GM12878 (cell line): ENCODE measurements around the gene STARD13. TPM values are rescaled to one million over a fixed set of nuclear protein-coding genes. Genes with fewer than 3 reads are reported as not detected.

Source experiments
- ATAC-seq: fragments of 200-7000 bp; cut with Tn5 transposase; 3 replicates; pipeline ENCODE4 v1.9.1; 2020; ENCODE audit warnings: mild to moderate bottlenecking, moderate library complexity
- BruUV-seq: library from RNA; stranded (reverse); fragments of 400-500 nt; replicated peaks from 2 replicates; lab custom pipeline; 2021; lab: Mats Ljungman, UMichigan
- CTCF ChIA-PET: fragments of 300-600 bp; sonication (Branson Sonifier 250); formaldehyde crosslinking; extraction: SDS; loops from one replicate; lab custom pipeline; 2021; ENCODE audit warnings: inconsistent platforms; lab: Yijun Ruan, JAX
- POLR2A ChIA-PET: fragments of 350-600 bp; formaldehyde crosslinking; extraction: SDS; loops from one replicate; lab custom pipeline; 2021; ENCODE audit warnings: inconsistent platforms; lab: Charles Lee
- RAD21 ChIA-PET: fragments of 300-600 bp; sonication (Branson Sonifier 250); formaldehyde crosslinking; loops from one replicate; lab custom pipeline; 2023; ENCODE audit warnings: antibody characterized with exemption; ENCODE audit not compliant: unreplicated experiment; lab: Charles Lee
- SMC1A ChIA-PET: fragments of 300-600 bp; sonication (Branson Sonifier 250); formaldehyde crosslinking; loops from one replicate; lab custom pipeline; 2023; ENCODE audit not compliant: unreplicated experiment, uncharacterized antibody; lab: Charles Lee
- DNase-seq: peaks from one replicate; pipeline ENCODE4 v3.0.0-alpha.2; 2011; ENCODE audit warnings: low read depth, low spot score
- FAIRE-seq: peaks from 3 replicates; lab custom pipeline; 2011; peaks lifted over from hg19 to GRCh38; lab: Jason Lieb, UNC
- H2AFZ ChIP-seq: 2 replicates; pipeline ENCODE4 v1.6.0; 2011; ENCODE audit warnings: low read depth, low read length, control low read depth; ENCODE audit not compliant: control insufficient read depth
- H3K27ac ChIP-seq: 2 replicates; pipeline ENCODE4 v1.5.1; 2011; ENCODE audit warnings: control low read depth; ENCODE audit not compliant: control insufficient read depth, insufficient read depth
- H3K27me3 ChIP-seq, 2 experiments: replicated peaks in 1 of 2; 2 replicates each; pipeline versions ENCODE4 v1.6.0 to v1.6.1; 2011; ENCODE audit warnings: low read length in 1 of 2; ENCODE audit not compliant: control insufficient read depth in 2 of 2, insufficient read depth in 2 of 2
- H3K36me3 ChIP-seq, 2 experiments: 2 replicates each; pipeline ENCODE4 v1.5.1; 2011; ENCODE audit warnings: low read length in 1 of 2; ENCODE audit not compliant: control insufficient read depth in 2 of 2, insufficient read depth in 2 of 2
- H3K4me1 ChIP-seq: 2 replicates; pipeline ENCODE4 v1.6.1; 2011; ENCODE audit warnings: mild to moderate bottlenecking, low read length, moderate library complexity, mixed read lengths; ENCODE audit not compliant: control insufficient read depth, insufficient read depth
- H3K4me2 ChIP-seq: 2 replicates; pipeline ENCODE4 v1.6.0; 2011; ENCODE audit warnings: control low read depth; ENCODE audit not compliant: control insufficient read depth, insufficient read depth
- H3K4me3 ChIP-seq: fragments of 200-600 bp; sonication (generic); 2 replicates; pipeline ENCODE4 v1.5.1; 2016
- H3K79me2 ChIP-seq: 2 replicates; pipeline ENCODE4 v1.6.0; 2011; ENCODE audit warnings: low read length; ENCODE audit not compliant: control insufficient read depth, insufficient read depth
- H3K9ac ChIP-seq: 2 replicates; pipeline ENCODE4 v1.8.0; 2011; ENCODE audit warnings: low read length, control low read depth, mixed read lengths; ENCODE audit not compliant: control insufficient read depth, insufficient read depth
- H3K9me3 ChIP-seq: replicated peaks from 3 replicates; pipeline ENCODE4 v1.5.1; 2011; ENCODE audit warnings: mild to moderate bottlenecking, low read length; ENCODE audit not compliant: control insufficient read depth, insufficient read depth
- H4K20me1 ChIP-seq: 2 replicates; pipeline ENCODE4 v1.6.0; 2011; ENCODE audit not compliant: control insufficient read depth, insufficient read depth
- ASH2L ChIP-seq: fragments of 300-600, 200-600 bp; sonication (generic); IDR thresholded peaks from 2 replicates; pipeline ENCODE4 v1.6.1; 2017; ENCODE audit warnings: low read depth, mild to moderate bottlenecking, borderline replicate concordance
- CHD4 ChIP-seq: fragments of 200-600 bp; sonication (generic); IDR thresholded peaks from 2 replicates; pipeline ENCODE4 v1.6.1; 2016; ENCODE audit warnings: mild to moderate bottlenecking
- EGR1 ChIP-seq, 2 experiments: IDR thresholded peaks; 1 replicate in 1 of 2; 2 replicates in 1 of 2; pipeline ENCODE4 v1.6.1; 2011 to 2012; ENCODE audit warnings: low read depth in 2 of 2, low read length in 2 of 2, borderline replicate concordance in 1 of 2, mild to moderate bottlenecking in 1 of 2, moderate library complexity in 1 of 2
- ESRRA ChIP-seq: IDR thresholded peaks from 2 replicates; pipeline ENCODE4 v1.6.1; 2012; ENCODE audit warnings: mild to moderate bottlenecking, low read length, improper control_type of control experiment
- EZH2 ChIP-seq: IDR thresholded peaks from 2 replicates; pipeline ENCODE4 v1.6.1; 2012; ENCODE audit warnings: low read depth, mild to moderate bottlenecking, control low read depth, inconsistent platforms, low read length, borderline replicate concordance; ENCODE audit not compliant: control insufficient read depth
- IKZF2 ChIP-seq, 2 experiments: fragments of 450-650 bp; IDR thresholded peaks; 2 replicates each; pipeline ENCODE4 v1.6.1; 2017; ENCODE audit warnings: mild to moderate bottlenecking in 2 of 2, moderate library complexity in 2 of 2
- IRF4 ChIP-seq: IDR thresholded peaks from 2 replicates; pipeline ENCODE4 v1.6.1; 2011; ENCODE audit warnings: low read depth, low read length
- JUNB ChIP-seq: IDR thresholded peaks from 2 replicates; pipeline ENCODE4 v1.6.1; 2016; ENCODE audit warnings: antibody characterized with exemption, mild to moderate bottlenecking
- NFXL1 ChIP-seq: fragments of 450-650 bp; IDR thresholded peaks from 2 replicates; pipeline ENCODE4 v1.6.1; 2017; ENCODE audit warnings: antibody characterized with exemption, mild to moderate bottlenecking, borderline replicate concordance
- NR2C1 ChIP-seq: fragments of 450-650 bp; IDR thresholded peaks from 2 replicates; pipeline ENCODE4 v1.6.1; 2017; ENCODE audit warnings: antibody characterized with exemption, mild to moderate bottlenecking, moderate library complexity
- RCOR1 ChIP-seq: conservative IDR thresholded peaks from 2 replicates; pipeline ENCODE4 v1.6.1; 2012; ENCODE audit warnings: low read depth, low read length, improper control_type of control experiment
- SKIL ChIP-seq: fragments of 450-650 bp; IDR thresholded peaks from 2 replicates; pipeline ENCODE4 v1.6.1; 2017; ENCODE audit warnings: mild to moderate bottlenecking, low read depth, inconsistent platforms; ENCODE audit not compliant: poor library complexity, severe bottlenecking
- SMAD5 ChIP-seq: IDR thresholded peaks from 2 replicates; pipeline ENCODE4 v1.6.1; 2016; ENCODE audit warnings: antibody characterized with exemption, low read depth
- SPI1 ChIP-seq: IDR thresholded peaks from 2 replicates; pipeline ENCODE4 v1.6.1; 2011; ENCODE audit warnings: low read depth, mild to moderate bottlenecking, low read length, moderate library complexity, borderline replicate concordance; ENCODE audit not compliant: insufficient read depth
- SREBF1 ChIP-seq: IDR thresholded peaks from 2 replicates; pipeline ENCODE4 v1.6.1; 2012; ENCODE audit warnings: mild to moderate bottlenecking, low read length
- STAT1 ChIP-seq: fragments of 450-650 bp; conservative IDR thresholded peaks from 2 replicates; pipeline ENCODE4 v1.6.1; 2014; ENCODE audit warnings: antibody characterized with exemption, mild to moderate bottlenecking
- ZBED1 ChIP-seq: IDR thresholded peaks from 2 replicates; pipeline ENCODE4 v1.6.1; 2016; ENCODE audit warnings: borderline replicate concordance
- WGBS: methylation state at CpG from one replicate; pipeline ENCODE4 v1.1.6; 2016; ENCODE audit warnings: low lambda C conversion rate; ENCODE audit not compliant: insufficient replicate concordance, insufficient coverage; ENCODE audit errors: missing lambda C conversion rate; 5-methylcytosine and 5-hydroxymethylcytosine counted together
- in situ Hi-C: fragments of 300-500 bp; cut with MboI; formaldehyde crosslinking; loops from 9 replicates; pipeline ENCODE4 v1.14.3; 2018; ENCODE audit warnings: mixed read lengths
- intact Hi-C: fragments of 100-400 bp; cut with micrococcal nuclease; formaldehyde crosslinking; loops from one replicate; pipeline ENCODE4 v1.14.2; 2022; ENCODE audit not compliant: unreplicated experiment
- polyA plus RNA-seq, 11 experiments: library from polyadenylated mRNA; depleted of rRNA in 4 of 11; unstranded in 6 of 11; stranded (reverse) in 5 of 11; fragments of >200 nt; fragmentation: Nextera tagmentation in 4 of 11; fragmentation: Illumina TruSeq in 1 of 11; extraction: Ambion mirVana in 4 of 11; extraction: Trizol in 1 of 11; gene quantifications; 1 replicate in 1 of 11; 2 replicates in 10 of 11; pipeline versions ENCODE4 v1.2.1 to v1.2.3, GENCODE V29; 2011 to 2016; ENCODE audit warnings: inconsistent platforms in 2 of 11, missing spikeins in 2 of 11, low read depth in 1 of 11
- total RNA-seq, 4 experiments: library from RNA; depleted of rRNA in 3 of 4; stranded (reverse); fragments of >200 nt in 3 of 4; fragmentation: Illumina TruSeq in 1 of 4; extraction: Trizol in 1 of 4; gene quantifications; 2 replicates each; pipeline versions ENCODE4 v1.2.1 to v1.2.3, GENCODE V29; 2013 to 2021
- TF ChIP-seq, protein P1 (sequence below): IDR thresholded peaks from 2 replicates; pipeline ENCODE4 v1.6.1; 2011; ENCODE audit warnings: low read depth, low read length, improper control_type of control experiment, borderline replicate concordance

Gene STARD13
- total and polyA plus RNA-seq, 10 of the 15 experiments (the other 5 are each of a cell fraction or from before 2014, with no cell fraction given): 4.0 to 41.6 (median 10.1) TPM

DNA sequence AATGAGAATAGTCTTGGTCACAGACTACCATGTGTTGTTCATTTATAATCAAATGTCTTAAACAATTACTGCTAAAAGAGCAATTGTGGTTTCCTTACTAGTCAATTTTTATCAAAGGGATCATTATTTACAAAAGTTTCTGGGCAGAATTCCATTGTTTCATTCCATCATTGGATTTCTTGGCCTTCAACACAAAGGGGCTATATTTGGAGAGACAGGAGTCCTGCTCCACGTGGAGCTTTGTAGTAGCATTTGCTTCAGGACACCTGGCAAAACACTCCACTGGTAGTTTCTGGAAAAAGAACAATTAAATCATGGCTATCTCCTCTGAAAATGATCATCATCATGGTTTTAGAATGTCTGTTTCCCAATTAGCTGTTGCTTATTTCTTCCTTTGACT lies 22.3 kb upstream of the STARD13 start:
- ChIA-PET CTCF (interaction anchor here (1.2 kb wide), 1 partner anchor 12 kb away, joined by 3 read pairs; no protein-coding TSS in a partner anchor), RAD21 (no interaction called here), SMC1A (no interaction called here), POLR2A (no interaction called here)
- no peaks in the 10 kb centered on the region; the same call in 2 of the 3 replicates for H3K9me3 ChIP-seq
- H3K36me3 ChIP-seq: no peaks in the 10 kb centered on the region
- H2AFZ ChIP-seq: no peak overlapping the region
- no peak for DNase-seq
- in situ Hi-C loops (no loop called here), intact Hi-C loops (no loop called here)
- H3K4me1 ChIP-seq: no peaks in the 10 kb centered on the region
- no peak overlapping the region for H3K9ac ChIP-seq
- 60% methylated on average over 1 of the region's 1 CpG for WGBS
- no peak overlapping the region for H3K4me3 ChIP-seq
- no peak for ATAC-seq
- H3K27ac ChIP-seq: no peak overlapping the region
- BruUV-seq: no TSS peak
- H3K4me2 ChIP-seq: no peak overlapping the region
- no peaks in the 10 kb centered on the region for H4K20me1 ChIP-seq
- TF ChIP-seq EGR1 (IDR thresholded peaks at IDR 0.05; ENCODE audit: borderline replicate concordance in 1 of 2, low read depth in 2 of 2, low read length in 2 of 2) (no peak), JUNB (no peak), NFXL1 (no peak), SREBF1 (no peak), NR2C1 (no peak), ZBED1 (no peak), ESRRA (no peak), SKIL (no peak), SMAD5 (no peak), SPI1 (no peak), EZH2 (no peak), IRF4 (no peak), IKZF2 (IDR thresholded peaks at IDR 0.05) (no peak), STAT1 (no peak), ASH2L (no peak), RCOR1 (no peak), CHD4 (no peak)
- TF ChIP-seq, protein P1, sequence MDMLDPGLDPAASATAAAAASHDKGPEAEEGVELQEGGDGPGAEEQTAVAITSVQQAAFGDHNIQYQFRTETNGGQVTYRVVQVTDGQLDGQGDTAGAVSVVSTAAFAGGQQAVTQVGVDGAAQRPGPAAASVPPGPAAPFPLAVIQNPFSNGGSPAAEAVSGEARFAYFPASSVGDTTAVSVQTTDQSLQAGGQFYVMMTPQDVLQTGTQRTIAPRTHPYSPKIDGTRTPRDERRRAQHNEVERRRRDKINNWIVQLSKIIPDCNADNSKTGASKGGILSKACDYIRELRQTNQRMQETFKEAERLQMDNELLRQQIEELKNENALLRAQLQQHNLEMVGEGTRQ: no peak
- H3K79me2 ChIP-seq: no peaks in the 10 kb centered on the region
- no peak for FAIRE-seq
- no peaks in the 10 kb centered on the region for H3K27me3 ChIP-seq
